Measurements from ENCODE around the gene SLC38A6.

DNA sequence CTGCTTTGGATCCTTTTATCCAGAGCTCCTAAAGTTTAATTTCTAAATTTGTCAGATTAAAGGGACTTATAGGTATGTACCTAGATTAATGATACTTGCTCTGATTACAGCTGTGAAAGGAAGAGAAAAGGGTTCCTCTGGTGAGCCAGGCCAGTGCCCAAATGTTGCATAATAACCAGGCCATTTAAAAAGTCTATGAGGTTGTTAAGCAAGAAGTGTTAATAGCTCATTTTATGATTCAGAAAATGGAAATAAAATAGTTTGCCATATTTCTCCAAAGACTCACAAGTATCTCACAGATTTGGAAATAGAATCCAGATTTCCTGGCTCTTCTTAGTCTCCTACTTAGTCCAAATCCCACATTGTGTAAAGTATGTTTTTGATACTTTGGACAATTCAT is 67.6 kb downstream of the SLC38A6 start:
- TF ChIP-seq GLIS3 (CRISPR knock-in tag; IDR thresholded peaks at IDR 0.05), result no peak
- no peak for TF ChIP-seq ZNF565 (CRISPR knock-in tag; conservative IDR thresholded peaks at IDR 0.05; ENCODE audit: low read depth)
- no peak for TF ChIP-seq ZFP30 (CRISPR knock-in tag; IDR thresholded peaks at IDR 0.05)

All from SK-N-SH treated with all-trans-retinoic acid at 6 μM for 48 hours (cell line).